GM12892 (cell line): Measurements from ENCODE around the gene CEP95.

Experiments
- POLR2AphosphoS5 ChIP-seq: IDR thresholded peaks from 2 replicates; pipeline ENCODE4 v1.6.1; 2011; ENCODE audit warnings: low read depth, low read length, control low read depth
- TAF1 ChIP-seq: IDR thresholded peaks from 2 replicates; pipeline ENCODE4 v1.6.1; 2011; ENCODE audit warnings: low read depth, mild to moderate bottlenecking, control low read depth, low read length, borderline replicate concordance

- TF ChIP-seq POLR2AphosphoS5, result no peak
- TF ChIP-seq TAF1, result no peak
Measured at GRCh38 chr17:64497565-64498035, 9.2 kb upstream of the CEP95 start.
